Sigmoid colon (tissue), 7 donors: ENCODE data around the gene FHAD1. TPM values are rescaled to one million over a fixed set of nuclear protein-coding genes. Genes with fewer than 3 reads are reported as not detected.

Experiments used
- DNase-seq: peaks from one replicate; pipeline ENCODE4 v3.0.0-alpha.2; 2019
- H3K27ac ChIP-seq, 4 donors: fragments of 200-600 bp; sonication (generic); one replicate each; pipeline ENCODE4 v1.5.1; 2016 to 2019; ENCODE audit warnings: mild to moderate bottlenecking in 1 of 4
- H3K27me3 ChIP-seq, 3 donors: fragments of 200-600 bp; sonication (generic); one replicate each; pipeline ENCODE4 v1.5.1; 2019; ENCODE audit warnings: mild to moderate bottlenecking in 1 of 3
- H3K36me3 ChIP-seq, 4 donors: fragments of 200-600 bp; sonication (generic); one replicate each; pipeline ENCODE4 v1.5.1; 2016 to 2019
- H3K4me1 ChIP-seq, 4 donors: fragments of 200-600 bp; sonication (generic); one replicate each; pipeline ENCODE4 v1.5.1; 2017 to 2019
- H3K4me3 ChIP-seq, 4 donors: fragments of 200-600 bp; sonication (generic); one replicate each; pipeline ENCODE4 v1.5.1; 2017 to 2019; ENCODE audit warnings: mild to moderate bottlenecking in 2 of 4, moderate library complexity in 1 of 4
- H3K9me3 ChIP-seq, 4 donors: fragments of 200-600 bp in 3 of 4; sonication (generic) in 3 of 4; one replicate each; pipeline versions ENCODE4 v1.5.1 to v1.6.1; 2013 to 2019
- EP300 ChIP-seq, 4 donors: sonication (generic); formaldehyde crosslinking; IDR thresholded peaks; one replicate each; pipeline ENCODE4 v1.6.1; 2017; ENCODE audit warnings: antibody characterized with exemption in 4 of 4
- POLR2A ChIP-seq, 2 donors: fragments of 450-650 bp; IDR thresholded peaks; one replicate each; pipeline ENCODE4 v1.6.1; 2016; ENCODE audit warnings: antibody characterized with exemption in 2 of 2, mild to moderate bottlenecking in 2 of 2, moderate library complexity in 2 of 2
- POLR2AphosphoS5 ChIP-seq, 4 donors: sonication (generic); formaldehyde crosslinking; IDR thresholded peaks; one replicate each; pipeline ENCODE4 v1.6.1; 2017; ENCODE audit warnings: antibody characterized with exemption in 4 of 4
- WGBS, 2 donors: extraction: QIAGEN DNeasy Blood & Tissue Kit; methylation state at CpG; one replicate each; pipeline ENCODE4 v1.1.7; 2013; 5-methylcytosine and 5-hydroxymethylcytosine counted together
- intact Hi-C: fragments of 100-400 bp; cut with DNase I; formaldehyde crosslinking; loops from one replicate; pipeline ENCODE4 v1.15.1; 2023
- polyA plus RNA-seq, 3 donors: library from polyadenylated mRNA; stranded (reverse); fragments of 200-250 nt; gene quantifications; one replicate each; pipeline ENCODE4 v1.2.3, GENCODE V29; 2013
- total RNA-seq, 4 donors: library from RNA; depleted of rRNA; stranded (reverse); fragments of >200 nt; gene quantifications; one replicate each; pipeline ENCODE4 v1.1.0, GENCODE V29; 2016
- TF ChIP-seq, protein P1 (sequence below), 4 experiments: fragments of 450-650 bp in 3 of 4; fragments of 200-600 bp in 1 of 4; IDR thresholded peaks; one replicate each; pipeline ENCODE4 v1.5.1; 2016 to 2019; ENCODE audit warnings: antibody characterized with exemption in 4 of 4, mild to moderate bottlenecking in 3 of 4, moderate library complexity in 2 of 4
- donor health status: healthy with polysubstance abuse.
- donor health status: Bipolar disorder and iron deficiency.
- donor health status: healthy.

Gene FHAD1
- total and polyA plus RNA-seq, 7 donors, result 0.27 to 1.8 (median 0.92) TPM; not detected in 2

DNA sequence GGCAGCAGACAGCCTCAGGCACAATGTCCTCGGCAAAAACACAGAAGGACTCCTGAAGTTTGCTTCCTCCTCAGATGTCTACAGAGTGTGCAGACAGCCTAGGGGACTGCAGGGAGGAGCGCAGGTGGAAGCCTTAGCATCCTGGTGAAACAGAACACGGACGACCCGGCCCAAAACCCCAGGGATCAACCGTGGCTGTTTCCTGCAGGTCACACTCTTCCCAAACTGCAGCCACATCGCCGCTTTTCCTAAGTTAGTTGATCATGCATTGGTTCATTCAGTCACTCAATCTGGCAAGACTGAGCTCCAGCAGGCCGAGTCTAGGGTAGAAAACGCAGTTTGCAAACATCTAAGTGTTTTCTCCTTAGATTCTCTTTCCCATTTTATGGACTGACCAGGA, 33.4 kb downstream of the FHAD1 start:
- no peak for TF ChIP-seq POLR2A (IDR thresholded peaks at IDR 0.05)
- TF ChIP-seq POLR2AphosphoS5 (IDR thresholded peaks at IDR 0.05), result no peak
- TF ChIP-seq EP300 (IDR thresholded peaks at IDR 0.05), result no peak
- TF ChIP-seq, protein P1, sequence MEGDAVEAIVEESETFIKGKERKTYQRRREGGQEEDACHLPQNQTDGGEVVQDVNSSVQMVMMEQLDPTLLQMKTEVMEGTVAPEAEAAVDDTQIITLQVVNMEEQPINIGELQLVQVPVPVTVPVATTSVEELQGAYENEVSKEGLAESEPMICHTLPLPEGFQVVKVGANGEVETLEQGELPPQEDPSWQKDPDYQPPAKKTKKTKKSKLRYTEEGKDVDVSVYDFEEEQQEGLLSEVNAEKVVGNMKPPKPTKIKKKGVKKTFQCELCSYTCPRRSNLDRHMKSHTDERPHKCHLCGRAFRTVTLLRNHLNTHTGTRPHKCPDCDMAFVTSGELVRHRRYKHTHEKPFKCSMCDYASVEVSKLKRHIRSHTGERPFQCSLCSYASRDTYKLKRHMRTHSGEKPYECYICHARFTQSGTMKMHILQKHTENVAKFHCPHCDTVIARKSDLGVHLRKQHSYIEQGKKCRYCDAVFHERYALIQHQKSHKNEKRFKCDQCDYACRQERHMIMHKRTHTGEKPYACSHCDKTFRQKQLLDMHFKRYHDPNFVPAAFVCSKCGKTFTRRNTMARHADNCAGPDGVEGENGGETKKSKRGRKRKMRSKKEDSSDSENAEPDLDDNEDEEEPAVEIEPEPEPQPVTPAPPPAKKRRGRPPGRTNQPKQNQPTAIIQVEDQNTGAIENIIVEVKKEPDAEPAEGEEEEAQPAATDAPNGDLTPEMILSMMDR (IDR thresholded peaks at IDR 0.05), result no peak
- H3K4me1 ChIP-seq, result peaks cover 0 to 34% (median 26%) of the 10 kb centered on the region in 4 donors
- H3K27me3 ChIP-seq, result no peaks in the 10 kb centered on the region
- WGBS, 2 donors, result 83 to 89% methylated on average over 10 of the region's 10 CpGs
- peak overlapping the region in 1 of 4 donors; percentile 10 for H3K27ac ChIP-seq
- intact Hi-C loops, result no loop called here
- no peak overlapping the region for H3K4me3 ChIP-seq
- no peaks in the 10 kb centered on the region for H3K36me3 ChIP-seq
- DNase-seq, result no peak
- H3K9me3 ChIP-seq, result no peaks in the 10 kb centered on the region

DNA sequence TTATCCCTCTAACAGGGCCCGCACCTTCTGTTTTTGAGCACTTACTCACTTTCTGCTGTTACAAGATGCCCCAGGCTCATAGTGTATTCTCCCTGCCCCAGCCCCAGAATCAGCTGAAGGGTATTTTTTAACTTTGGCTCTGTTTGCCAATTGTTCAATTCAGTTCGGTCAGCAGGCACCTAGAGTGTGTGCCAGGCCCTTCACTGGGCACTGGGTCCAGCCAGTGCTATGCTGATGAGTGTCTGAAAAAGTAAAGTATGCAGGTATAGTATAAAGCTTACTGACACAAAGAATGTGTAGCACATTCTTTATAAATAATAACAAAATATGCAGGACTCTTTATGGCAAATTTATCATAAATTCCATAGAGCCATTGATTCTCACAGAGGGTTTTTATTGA, 35.0 kb downstream of the FHAD1 start:
- Histone ChIP-seq H3K27ac (peak overlapping the region; percentile 64 to 78 (median 72)), H3K9me3 (no peaks in the 10 kb centered on the region), H3K4me3 (no peak overlapping the region), H3K4me1 (peaks cover 0 to 34% (median 26%) of the 10 kb centered on the region in 4 donors), H3K36me3 (no peaks in the 10 kb centered on the region), H3K27me3 (no peaks in the 10 kb centered on the region)
- no peak for DNase-seq
- TF ChIP-seq POLR2A (IDR thresholded peaks at IDR 0.05) (no peak), EP300 (IDR thresholded peaks at IDR 0.05) (no peak), POLR2AphosphoS5 (IDR thresholded peaks at IDR 0.05) (no peak)
- TF ChIP-seq, protein P1 (IDR thresholded peaks at IDR 0.05), result no peak
- intact Hi-C loops, result no loop called here
- 88 to 95% methylated on average over 2 of the region's 2 CpGs for WGBS, 2 donors

DNA sequence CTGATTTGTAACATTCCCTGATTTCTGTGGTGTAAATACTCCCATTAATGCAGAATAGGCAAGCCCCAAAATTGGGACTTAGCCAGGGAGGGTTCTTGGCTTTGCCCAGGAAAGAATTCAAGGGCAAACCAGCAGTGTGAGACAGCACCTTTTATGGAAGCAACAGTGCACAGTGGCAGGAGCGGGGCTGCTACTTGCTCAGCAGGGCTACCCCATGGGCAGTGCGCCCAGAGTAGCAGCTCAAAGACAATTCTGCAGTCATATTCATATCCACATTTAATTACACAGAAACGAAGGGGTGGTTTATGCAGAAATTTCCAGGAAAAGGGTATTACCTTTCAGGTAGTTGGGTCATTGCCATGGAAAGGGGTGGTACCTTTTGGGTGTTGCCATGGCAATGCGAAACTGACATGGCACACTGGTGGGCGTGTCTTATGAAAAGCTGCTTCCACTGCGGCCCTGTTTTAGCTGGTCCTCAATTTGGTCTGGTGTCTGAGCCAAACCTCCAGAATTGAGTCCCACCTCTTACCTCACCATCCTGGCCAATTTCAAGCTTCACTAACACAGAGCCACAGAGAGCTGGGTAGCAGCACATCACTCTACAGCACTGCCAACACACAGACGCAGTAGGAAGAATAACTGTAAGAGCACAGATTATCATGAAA, 35.9 kb downstream of the FHAD1 start:
- 70 to 85% methylated on average over 7 of the region's 7 CpGs for WGBS, 2 donors
- peaks cover 0 to 34% (median 26%) of the 10 kb centered on the region in 4 donors for H3K4me1 ChIP-seq
- H3K27ac ChIP-seq, result peak overlapping the region; percentile 64 to 78 (median 72)
- H3K27me3 ChIP-seq, result no peaks in the 10 kb centered on the region
- no peaks in the 10 kb centered on the region for H3K9me3 ChIP-seq
- H3K36me3 ChIP-seq, result no peaks in the 10 kb centered on the region
- DNase-seq, result peak; percentile 88
- intact Hi-C loops, result no loop called here
- TF ChIP-seq, protein P1 (IDR thresholded peaks at IDR 0.05), result no peak
- TF ChIP-seq POLR2A (IDR thresholded peaks at IDR 0.05) (no peak), EP300 (IDR thresholded peaks at IDR 0.05) (peak in 1 of 4 donors; percentile 30), POLR2AphosphoS5 (IDR thresholded peaks at IDR 0.05) (peak in 1 of 4 donors; percentile 5)
- no peak overlapping the region for H3K4me3 ChIP-seq

DNA sequence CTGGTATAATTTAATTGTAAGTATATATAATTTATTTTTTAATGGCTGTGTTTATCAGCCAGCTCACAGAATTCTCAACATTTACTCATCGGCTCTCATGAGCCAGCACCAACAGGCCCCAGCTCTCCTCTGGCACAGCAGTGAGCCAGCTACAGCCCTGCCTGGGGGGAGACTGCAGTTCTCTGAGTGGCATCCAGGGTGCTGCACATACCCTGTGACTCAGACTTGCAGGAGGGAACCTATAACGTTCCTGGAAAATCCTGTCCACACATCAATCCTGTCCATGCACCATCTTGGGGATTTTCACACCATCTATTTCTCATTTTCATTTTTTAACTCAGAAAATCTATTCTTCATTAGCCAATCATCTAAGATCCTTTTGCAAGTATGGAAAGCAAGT, 36.5 kb downstream of the FHAD1 start:
- TF ChIP-seq POLR2A (IDR thresholded peaks at IDR 0.05) (no peak), POLR2AphosphoS5 (IDR thresholded peaks at IDR 0.05) (peak in 1 of 4 donors; percentile 33), EP300 (IDR thresholded peaks at IDR 0.05) (no peak)
- TF ChIP-seq, protein P1 (IDR thresholded peaks at IDR 0.05), result peak; percentile 23 to 52 (median 40)
- DNase-seq, result peak; percentile 84
- intact Hi-C loops, result no loop called here

More for the DNA sequence above, 36.5 kb downstream of the FHAD1 start:
- Histone ChIP-seq H3K36me3 (no peaks in the 10 kb centered on the region), H3K4me1 (peaks cover 0 to 34% (median 26%) of the 10 kb centered on the region in 4 donors), H3K27ac (peak overlapping the region; percentile 64 to 78 (median 72)), H3K9me3 (no peaks in the 10 kb centered on the region), H3K27me3 (no peaks in the 10 kb centered on the region), H3K4me3 (no peak overlapping the region)
- WGBS, 2 donors, result 56 to 88% methylated on average over 2 of the region's 2 CpGs
